HG03135 (cell line): ENCODE data around the gene FRMD4A.
"Not testable (repeated sequence)": the region's sequence is repeated elsewhere in the genome, so short reads cannot be mapped to it uniquely, and the experiment has no call there.

Experiments
- ATAC-seq: cut with Tn5 transposase; IDR thresholded peaks from one replicate; pipeline ENCODE4 v1.9.1; 2021; ENCODE audit warnings: mild to moderate bottlenecking, moderate library complexity; ENCODE audit not compliant: unreplicated experiment

The FRMD4A gene

GRCh38 chr10:14158575-14158974 is 172.1 kb downstream of the FRMD4A start:
- no peak for ATAC-seq

GRCh38 chr10:14156104-14156503 is 174.6 kb downstream of the FRMD4A start:
- ATAC-seq = no peak

GRCh38 chr10:14153570-14154055 is 177.1 kb downstream of the FRMD4A start:
- ATAC-seq = no peak

- no peak for ATAC-seq
Observed at GRCh38 chr10:14151571-14151970, 179.2 kb downstream of the FRMD4A start.

GRCh38 chr10:14150526-14150925 is 180.2 kb downstream of the FRMD4A start:
- ATAC-seq = no peak

GRCh38 chr10:14146501-14146900 is 184.2 kb downstream of the FRMD4A start:
- ATAC-seq = no peak

GRCh38 chr10:14146025-14146424 is 184.7 kb downstream of the FRMD4A start:
- no peak for ATAC-seq

GRCh38 chr10:14144451-14144850 is 186.3 kb downstream of the FRMD4A start:
- no peak for ATAC-seq

- no peak for ATAC-seq
Observed at GRCh38 chr10:14142606-14143250, 188.0 kb downstream of the FRMD4A start.

GRCh38 chr10:14141283-14141682 is 189.4 kb downstream of the FRMD4A start:
- ATAC-seq = no peak

- ATAC-seq = no peak
Observed at GRCh38 chr10:14137391-14137790, 193.3 kb downstream of the FRMD4A start.

GRCh38 chr10:14135196-14135595 is 195.5 kb downstream of the FRMD4A start:
- not testable (repeated sequence) for ATAC-seq

GRCh38 chr10:14134275-14134674 is 196.4 kb downstream of the FRMD4A start:
- no peak for ATAC-seq

GRCh38 chr10:14131261-14131960 is 199.3 kb downstream of the FRMD4A start:
- ATAC-seq = no peak

GRCh38 chr10:14129770-14130169 is 201.0 kb downstream of the FRMD4A start:
- ATAC-seq = no peak

- ATAC-seq = no peak
Observed at GRCh38 chr10:14128519-14128918, 202.2 kb downstream of the FRMD4A start.

- ATAC-seq = no peak
Observed at GRCh38 chr10:14126697-14127440, 203.9 kb downstream of the FRMD4A start.

- ATAC-seq = no peak
Observed at GRCh38 chr10:14125564-14125963, 205.2 kb downstream of the FRMD4A start.

GRCh38 chr10:14124941-14125340 is 205.8 kb downstream of the FRMD4A start:
- ATAC-seq = no peak

- no peak for ATAC-seq
Observed at GRCh38 chr10:14123139-14123538, 207.6 kb downstream of the FRMD4A start.

GRCh38 chr10:14120812-14121211 is 209.9 kb downstream of the FRMD4A start:
- ATAC-seq = no peak

GRCh38 chr10:14118953-14119352 is 211.8 kb downstream of the FRMD4A start:
- no peak for ATAC-seq
